ENCODE measurements around the gene PNPLA7.

DNA sequence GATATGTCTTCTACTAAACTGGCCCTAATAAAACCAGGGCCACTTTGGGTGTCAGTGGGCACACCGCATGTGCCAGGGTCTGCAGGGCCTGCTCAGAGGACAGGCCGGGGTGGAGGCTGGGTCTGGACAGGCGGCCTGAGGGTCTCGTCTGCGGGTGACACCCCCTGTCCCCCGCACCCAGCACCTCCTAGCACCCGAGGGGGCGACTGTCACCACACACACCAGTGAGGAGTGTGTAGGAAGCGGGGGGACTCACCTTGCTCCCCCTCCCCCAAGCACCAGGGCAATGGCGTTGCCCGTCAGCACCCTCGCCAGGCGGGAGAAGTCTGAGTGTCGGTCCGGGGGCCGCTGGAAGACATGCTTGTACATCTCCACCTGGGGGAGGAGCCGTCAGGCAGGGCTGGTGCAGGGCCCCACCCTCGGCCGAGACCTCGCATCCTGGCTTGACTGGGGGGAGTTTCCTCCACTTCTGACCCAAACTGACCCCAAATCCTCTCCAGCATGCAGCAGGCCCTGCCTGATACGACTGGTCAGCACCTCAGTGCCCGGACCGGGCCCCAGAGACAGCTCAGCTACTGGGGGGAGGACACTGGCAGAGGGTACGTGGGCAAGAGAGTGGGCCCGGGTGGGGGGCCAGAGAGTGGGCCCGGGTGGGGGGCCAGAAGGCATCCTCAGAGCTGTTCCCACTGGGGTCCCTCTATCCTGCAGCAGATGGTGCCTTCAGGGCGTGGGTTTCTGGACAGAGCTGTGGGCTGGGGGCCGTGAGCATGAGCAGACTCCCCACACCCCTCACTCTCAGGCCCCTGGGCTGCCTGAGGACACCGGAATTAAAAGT is 72.2 kb downstream of the PNPLA7 start:
- TF ChIP-seq CTCF (IDR thresholded peaks at IDR 0.05 in 2 of 3, conservative IDR thresholded peaks at IDR 0.05 in 1 of 3; ENCODE audit: control insufficient read depth in 2 of 3, extremely low read depth in 1 of 3, insufficient read depth in 1 of 3, low read depth in 3 of 3, low read length in 3 of 3), result no peak
- no peak for TF ChIP-seq CHD1 (IDR thresholded peaks at IDR 0.05; ENCODE audit: low read depth, low read length)
- no peak for TF ChIP-seq EP300 (IDR thresholded peaks at IDR 0.05; ENCODE audit: borderline replicate concordance in 1 of 2, control insufficient read depth in 1 of 2, low read depth in 2 of 2, low read length in 2 of 2)
- no peak for TF ChIP-seq IRF5 (IDR thresholded peaks at IDR 0.05; ENCODE audit: borderline replicate concordance)
- TF ChIP-seq DPF2 (IDR thresholded peaks at IDR 0.05), result no peak
- TF ChIP-seq MXI1 (IDR thresholded peaks at IDR 0.05; ENCODE audit: low read depth, low read length), result no peak
- TF ChIP-seq NFYB (IDR thresholded peaks at IDR 0.05; ENCODE audit: insufficient read depth, low read depth, low read length), result no peak
- TF ChIP-seq ZNF274 (IDR thresholded peaks at IDR 0.05; ENCODE audit: insufficient read depth, insufficient read length), result no peak
- no peak for TF ChIP-seq POLR2A (IDR thresholded peaks at IDR 0.05; ENCODE audit: low read depth, low read length)

Measured in GM12878 (cell line).